ENCODE data around the gene DOCK2. TPM values are rescaled to one million over a fixed set of nuclear protein-coding genes. Genes with fewer than 3 reads are reported as not detected.

The DOCK2 gene
- 6.5 TPM for total RNA-seq (ENCODE audit: unreplicated experiment)
- long read RNA-seq, partial matches to known transcripts, result 1 of 1 reads
- long read RNA-seq, other reads (novel, unspliced or antisense), result 0 of 1 reads

- Mint-ChIP-seq H3K9me3 (ENCODE audit: unreplicated experiment) (no peaks in the 10 kb centered on the region), H3K36me3 (ENCODE audit: low read depth, unreplicated experiment) (no peaks in the 10 kb centered on the region), H3K4me3 (ENCODE audit: unreplicated experiment) (peak within 1 kb of the TSS; percentile 82), H3K27ac (ENCODE audit: unreplicated experiment) (no peak within 1 kb of the TSS), H3K27me3 (ENCODE audit: unreplicated experiment) (peaks cover 6% of the 10 kb centered on the region), H3K4me1 (ENCODE audit: unreplicated experiment) (peaks cover 3% of the 10 kb centered on the region)
- DNase-seq (ENCODE audit: low spot score), result peak; percentile 10
- TF ChIP-seq CTCF (IDR thresholded peaks at IDR 0.05; ENCODE audit: unreplicated experiment), result no peak
Observed at GRCh38 chr5:169637085-169637548, at the start of gene DOCK2. DOCK2 (plus strand) TSS chr5:169637275; CDS start chr5:169637327, 52 bp downstream.

GRCh38 chr5:169590602-169591001 is 46.5 kb upstream of the DOCK2 start:
- peaks cover 4% of the 10 kb centered on the region for H3K36me3 Mint-ChIP-seq (ENCODE audit: low read depth, unreplicated experiment)
- no peaks in the 10 kb centered on the region for H3K9me3 Mint-ChIP-seq (ENCODE audit: unreplicated experiment)
- H3K27me3 Mint-ChIP-seq (ENCODE audit: unreplicated experiment), result no peaks in the 10 kb centered on the region
- no peak overlapping the region for H3K4me3 Mint-ChIP-seq (ENCODE audit: unreplicated experiment)
- no peak for TF ChIP-seq CTCF (IDR thresholded peaks at IDR 0.05; ENCODE audit: unreplicated experiment)
- H3K4me1 Mint-ChIP-seq (ENCODE audit: unreplicated experiment), result peaks cover 6% of the 10 kb centered on the region
- no peak for DNase-seq (ENCODE audit: low spot score)
- H3K27ac Mint-ChIP-seq (ENCODE audit: unreplicated experiment), result no peak overlapping the region

- no peak for DNase-seq (ENCODE audit: low spot score)
- no peaks in the 10 kb centered on the region for H3K27me3 Mint-ChIP-seq (ENCODE audit: unreplicated experiment)
- peaks cover 4% of the 10 kb centered on the region for H3K36me3 Mint-ChIP-seq (ENCODE audit: low read depth, unreplicated experiment)
- TF ChIP-seq CTCF (IDR thresholded peaks at IDR 0.05; ENCODE audit: unreplicated experiment), result no peak
- no peak overlapping the region for H3K27ac Mint-ChIP-seq (ENCODE audit: unreplicated experiment)
- H3K4me1 Mint-ChIP-seq (ENCODE audit: unreplicated experiment), result no peaks in the 10 kb centered on the region
- H3K9me3 Mint-ChIP-seq (ENCODE audit: unreplicated experiment), result no peaks in the 10 kb centered on the region
- no peak overlapping the region for H3K4me3 Mint-ChIP-seq (ENCODE audit: unreplicated experiment)
Observed at GRCh38 chr5:169591636-169592035, 45.4 kb upstream of the DOCK2 start.

- no peaks in the 10 kb centered on the region for H3K9me3 Mint-ChIP-seq (ENCODE audit: unreplicated experiment)
- H3K27me3 Mint-ChIP-seq (ENCODE audit: unreplicated experiment), result no peaks in the 10 kb centered on the region
- DNase-seq (ENCODE audit: low spot score), result no peak
- H3K27ac Mint-ChIP-seq (ENCODE audit: unreplicated experiment), result no peak overlapping the region
- TF ChIP-seq CTCF (IDR thresholded peaks at IDR 0.05; ENCODE audit: unreplicated experiment), result no peak
- H3K4me3 Mint-ChIP-seq (ENCODE audit: unreplicated experiment), result no peak overlapping the region
- H3K4me1 Mint-ChIP-seq (ENCODE audit: unreplicated experiment), result no peaks in the 10 kb centered on the region
- peaks cover 4% of the 10 kb centered on the region for H3K36me3 Mint-ChIP-seq (ENCODE audit: low read depth, unreplicated experiment)
Observed at GRCh38 chr5:169592937-169593650, 44.0 kb upstream of the DOCK2 start.

GRCh38 chr5:169595172-169595820 is 41.8 kb upstream of the DOCK2 start:
- Mint-ChIP-seq H3K27ac (ENCODE audit: unreplicated experiment) (no peak overlapping the region), H3K4me1 (ENCODE audit: unreplicated experiment) (no peaks in the 10 kb centered on the region), H3K4me3 (ENCODE audit: unreplicated experiment) (no peak overlapping the region), H3K9me3 (ENCODE audit: unreplicated experiment) (no peaks in the 10 kb centered on the region), H3K36me3 (ENCODE audit: low read depth, unreplicated experiment) (peaks cover 11% of the 10 kb centered on the region), H3K27me3 (ENCODE audit: unreplicated experiment) (no peaks in the 10 kb centered on the region)
- no peak for TF ChIP-seq CTCF (IDR thresholded peaks at IDR 0.05; ENCODE audit: unreplicated experiment)
- no peak for DNase-seq (ENCODE audit: low spot score)

Data from endothelial cell (in vitro differentiated cells).